ENCODE data around the gene PIEZO2. TPM values are rescaled to one million over a fixed set of nuclear protein-coding genes. Genes with fewer than 3 reads are reported as not detected.

PIEZO2 gene
- total and polyA plus RNA-seq, 2 donors (not counting 1 experiment from before 2014, with no cell fraction given) = not detected

GRCh38 chr18:10713409-10713808 is 436.0 kb downstream of the PIEZO2 start:
- H3K27ac Mint-ChIP-seq = no peak overlapping the region
- no peaks in the 10 kb centered on the region for H3K79me2 ChIP-seq (ENCODE audit: control insufficient read depth, insufficient read depth, low read length)
- POLR2A ChIA-PET = no interaction called here

GRCh38 chr18:10707294-10707693 is 442.1 kb downstream of the PIEZO2 start:
- Histone ChIP-seq H3K27ac (ENCODE audit: low read length in 2 of 2) (no peak overlapping the region), H3K36me3 (replicated peaks in 1 of 2; ENCODE audit: control extremely low read depth in 1 of 2, control insufficient read depth in 1 of 2, extremely low read depth in 1 of 2, insufficient read depth in 2 of 2, low read length in 1 of 2) (no peaks in the 10 kb centered on the region), H3K9me3 (ENCODE audit: control extremely low read depth in 1 of 3, control insufficient read depth in 2 of 3, insufficient read depth in 1 of 3, low read length in 2 of 3) (no peaks in the 10 kb centered on the region), H3K27me3 (replicated peaks in 1 of 4; ENCODE audit: control extremely low read depth in 1 of 4, control insufficient read depth in 3 of 4, insufficient read depth in 4 of 4, low read length in 3 of 4) (no peaks in the 10 kb centered on the region), H4K20me1 (ENCODE audit: control insufficient read depth, insufficient read depth, low read length, poor library complexity, severe bottlenecking) (no peaks in the 10 kb centered on the region), H3K4me2 (replicated peaks; ENCODE audit: low read depth, low read length, poor library complexity, severe bottlenecking) (no peak overlapping the region), H2AFZ (ENCODE audit: insufficient read depth, low read depth, low read length, poor library complexity, severe bottlenecking) (no peak overlapping the region), H3K4me3 (ENCODE audit: control extremely low read depth in 1 of 5, extremely low read depth in 1 of 5, insufficient read depth in 1 of 5, low read depth in 2 of 5, low read length in 4 of 5) (no peak overlapping the region), H3K79me2 (ENCODE audit: control insufficient read depth, insufficient read depth, low read length) (no peaks in the 10 kb centered on the region), H3K9ac (ENCODE audit: low read length) (no peak overlapping the region), H3K4me1 (ENCODE audit: control insufficient read depth in 2 of 2, insufficient read depth in 2 of 2, low read length in 2 of 2) (no peaks in the 10 kb centered on the region)
- Mint-ChIP-seq H3K27ac (no peak overlapping the region), H3K9me3 (ENCODE audit: insufficient read depth) (no peaks in the 10 kb centered on the region), H3K4me3 (no peak overlapping the region), H3K4me1 (no peaks in the 10 kb centered on the region), H3K27me3 (peaks cover 3% of the 10 kb centered on the region)
- 57% methylated on average over 4 of the region's 6 CpGs for whole genome bisulfite sequencing (ENCODE audit: insufficient coverage)
- intact Hi-C loops (cut with micrococcal nuclease) = no loop called here
- DNase-seq = no peak
- ChIA-PET CTCF (no interaction called here), POLR2A (no interaction called here)
- TF ChIP-seq EZH2 (IDR thresholded peaks at IDR 0.05; ENCODE audit: borderline replicate concordance, insufficient read depth, low read depth, low read length, poor library complexity, severe bottlenecking) (no peak), CTCF (IDR thresholded peaks at IDR 0.05) (no peak)
- no peak for ATAC-seq (ENCODE audit: low read depth)

More at GRCh38 chr18:10713409-10713808, 436.0 kb downstream of the PIEZO2 start:
- Histone ChIP-seq H3K9ac (ENCODE audit: low read length) (no peak overlapping the region), H3K36me3 (replicated peaks in 1 of 2; ENCODE audit: control extremely low read depth in 1 of 2, control insufficient read depth in 1 of 2, extremely low read depth in 1 of 2, insufficient read depth in 2 of 2, low read length in 1 of 2) (no peaks in the 10 kb centered on the region), H2AFZ (ENCODE audit: insufficient read depth, low read depth, low read length, poor library complexity, severe bottlenecking) (no peak overlapping the region), H3K27me3 (replicated peaks in 1 of 4; ENCODE audit: control extremely low read depth in 1 of 4, control insufficient read depth in 3 of 4, insufficient read depth in 4 of 4, low read length in 3 of 4) (no peaks in the 10 kb centered on the region), H4K20me1 (ENCODE audit: control insufficient read depth, insufficient read depth, low read length, poor library complexity, severe bottlenecking) (no peaks in the 10 kb centered on the region), H3K4me2 (replicated peaks; ENCODE audit: low read depth, low read length, poor library complexity, severe bottlenecking) (no peak overlapping the region), H3K27ac (ENCODE audit: low read length in 2 of 2) (no peak overlapping the region), H3K4me1 (ENCODE audit: control insufficient read depth in 2 of 2, insufficient read depth in 2 of 2, low read length in 2 of 2) (no peaks in the 10 kb centered on the region), H3K9me3 (ENCODE audit: control extremely low read depth in 1 of 3, control insufficient read depth in 2 of 3, insufficient read depth in 1 of 3, low read length in 2 of 3) (no peaks in the 10 kb centered on the region), H3K4me3 (ENCODE audit: control extremely low read depth in 1 of 5, extremely low read depth in 1 of 5, insufficient read depth in 1 of 5, low read depth in 2 of 5, low read length in 4 of 5) (no peak overlapping the region)
- DNase-seq (no peak), ATAC-seq (ENCODE audit: low read depth) (no peak)
- no peaks in the 10 kb centered on the region for H3K4me1 Mint-ChIP-seq
- no peak for TF ChIP-seq CTCF (IDR thresholded peaks at IDR 0.05)
- TF ChIP-seq EZH2 (IDR thresholded peaks at IDR 0.05; ENCODE audit: borderline replicate concordance, insufficient read depth, low read depth, low read length, poor library complexity, severe bottlenecking) = no peak
- H3K27me3 Mint-ChIP-seq = no peaks in the 10 kb centered on the region
- CTCF ChIA-PET = no interaction called here
- no peaks in the 10 kb centered on the region for H3K9me3 Mint-ChIP-seq (ENCODE audit: insufficient read depth)
- no peak overlapping the region for H3K4me3 Mint-ChIP-seq
- 82% methylated on average over 1 of the region's 2 CpGs for WGBS (ENCODE audit: insufficient coverage)
- intact Hi-C loops (cut with micrococcal nuclease) = loop anchor here (5.0 kb wide), 1 partner anchor 151 kb away; no protein-coding TSS in a partner anchor

Measured in B cell (primary cell).